HG03442 (cell line): Measurements from ENCODE around the gene C2.

Experiments
- ATAC-seq: cut with Tn5 transposase; IDR thresholded peaks from one replicate; pipeline ENCODE4 v1.9.1; 2021; ENCODE audit warnings: mild to moderate bottlenecking, moderate library complexity; ENCODE audit not compliant: unreplicated experiment

The C2 gene

DNA sequence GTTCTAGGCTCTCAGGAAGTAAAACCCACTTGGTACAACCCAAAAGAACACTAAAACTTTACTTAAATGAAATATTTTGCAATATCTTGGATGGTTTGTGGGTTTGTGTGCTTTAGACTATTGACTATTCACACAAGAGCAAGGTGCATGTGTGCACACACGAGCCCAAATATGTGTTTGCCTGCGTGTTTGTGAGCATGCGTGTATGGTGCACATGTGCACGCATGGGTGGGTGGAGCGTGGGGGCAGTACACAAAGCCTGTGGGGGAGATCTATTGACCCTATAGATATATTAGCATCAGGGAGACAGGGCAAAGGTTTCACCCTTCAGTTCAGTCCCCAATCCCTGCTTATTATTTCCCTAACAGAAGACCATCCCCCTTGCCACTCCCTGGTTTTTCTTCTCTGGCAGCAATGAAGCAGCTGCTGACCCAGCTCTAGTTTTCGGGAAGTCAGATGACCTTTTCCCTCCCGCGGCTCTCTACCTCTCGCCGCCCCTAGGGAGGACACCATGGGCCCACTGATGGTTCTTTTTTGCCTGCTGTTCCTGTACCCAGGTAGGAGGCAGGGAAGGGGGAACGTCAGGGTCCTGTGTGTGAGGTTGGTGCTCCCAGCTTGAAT, at the start of gene C2:
Gene C2, plus strand, starts transcription at position 476 of the 621 bp plus-strand sequence. Its CDS starts 36 bp downstream, at position 512.
- no peak for ATAC-seq

DNA sequence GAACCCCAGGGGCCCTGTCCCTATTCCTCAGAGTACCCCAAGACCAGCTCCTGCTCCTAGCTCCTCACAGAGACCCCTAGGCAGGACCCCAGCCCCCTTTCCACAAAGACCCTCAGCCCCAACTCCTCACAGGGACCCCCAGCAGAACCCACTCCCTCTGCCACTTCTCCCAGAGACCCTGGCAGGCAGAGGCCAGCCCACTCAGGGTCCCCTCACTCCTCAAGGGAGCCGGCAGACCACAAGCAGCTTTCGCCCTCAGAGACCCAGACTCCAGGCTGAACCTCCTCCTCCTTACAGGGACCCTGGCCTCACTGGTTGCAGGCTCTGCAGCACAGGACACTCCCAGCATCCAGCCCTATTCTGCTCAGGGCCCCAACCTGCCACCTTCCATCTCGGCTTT, 49.3 kb upstream of the C2 start:
- ATAC-seq = no peak

DNA sequence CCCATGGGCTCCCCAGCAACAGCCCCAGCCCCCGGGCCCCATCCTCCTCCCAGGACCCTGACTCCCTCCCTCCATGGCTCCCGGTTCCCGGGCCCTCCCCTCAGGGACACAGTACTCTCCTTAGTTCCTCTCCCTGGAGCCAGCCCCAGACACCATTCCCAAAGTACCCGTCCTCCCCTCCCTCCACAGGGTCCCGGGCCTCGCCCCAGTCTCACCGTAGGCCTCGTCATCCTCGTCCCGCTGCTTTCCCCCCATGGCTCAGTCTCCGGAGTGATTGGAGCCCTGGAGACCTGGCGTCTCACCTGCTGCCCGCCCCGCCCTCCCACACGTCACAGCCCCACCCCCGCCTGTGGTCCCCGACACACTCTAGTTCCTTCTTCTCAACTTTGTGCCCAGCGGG, 48.8 kb upstream of the C2 start, which contains the start of gene SLC44A4:
Gene SLC44A4, minus strand, starts transcription at position 272 of the 400 bp plus-strand sequence. Its CDS starts 17 bp downstream, at position 255.
- ATAC-seq = no peak

DNA sequence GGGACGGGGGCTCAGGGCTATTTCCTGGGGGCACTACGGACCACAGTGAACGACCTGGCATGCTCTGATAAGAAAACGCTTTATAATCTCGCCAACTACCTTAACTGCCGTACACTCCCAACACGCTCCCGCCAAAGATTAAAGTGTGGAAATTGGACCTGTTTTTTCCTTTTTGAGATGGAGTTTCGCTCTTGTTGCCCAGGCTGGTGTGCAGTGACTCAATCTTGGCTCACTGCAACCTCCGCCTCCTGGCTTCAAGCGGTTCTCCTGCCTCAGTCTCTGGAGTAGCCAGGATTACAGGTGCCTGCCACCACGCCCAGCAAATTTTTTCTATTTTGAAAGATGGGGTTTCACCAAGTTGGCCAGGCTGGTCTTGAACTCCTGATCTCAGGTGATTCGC, 48.4 kb upstream of the C2 start:
- no peak for ATAC-seq

DNA sequence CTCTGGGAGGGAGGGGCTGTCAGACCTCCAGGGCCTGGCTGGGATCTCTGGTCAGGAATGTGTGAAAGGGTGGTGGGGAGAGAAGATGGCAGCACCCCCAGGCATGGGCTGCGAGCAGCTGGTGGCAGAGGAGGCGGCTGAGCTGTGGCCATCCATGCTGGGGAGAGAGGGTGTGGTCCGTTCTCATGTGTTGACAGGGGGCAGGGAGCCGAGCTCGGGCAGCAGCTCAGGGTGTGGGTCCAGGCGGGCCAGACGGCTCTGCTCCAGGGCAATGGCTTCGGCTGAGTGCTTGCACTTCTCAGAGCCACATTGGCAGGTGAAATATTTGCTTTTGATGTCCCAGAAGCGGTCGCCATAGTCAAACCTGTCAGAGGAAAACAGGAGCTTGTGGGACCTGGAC, 47.6 kb upstream of the C2 start:
- ATAC-seq = no peak

DNA sequence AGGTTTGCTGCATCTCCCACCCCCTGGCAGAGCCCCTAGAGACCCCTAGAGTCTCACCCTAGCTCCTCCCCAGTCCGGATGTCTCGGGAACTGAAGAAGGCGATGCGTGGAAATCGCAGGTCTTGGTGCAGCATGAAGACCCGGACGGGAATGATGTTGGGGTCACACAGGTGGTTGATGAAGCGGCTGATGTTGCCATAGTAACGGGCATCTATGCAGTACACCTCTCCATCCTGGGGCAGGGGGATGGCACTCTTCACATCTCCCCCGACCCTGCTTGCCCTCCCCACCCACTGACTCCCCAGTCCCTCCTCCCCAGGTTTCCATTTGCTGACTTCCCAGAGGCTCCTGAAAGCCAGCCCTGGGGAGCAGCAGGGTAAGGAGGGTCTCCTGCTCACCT, 46.9 kb upstream of the C2 start:
- ATAC-seq = no peak

DNA sequence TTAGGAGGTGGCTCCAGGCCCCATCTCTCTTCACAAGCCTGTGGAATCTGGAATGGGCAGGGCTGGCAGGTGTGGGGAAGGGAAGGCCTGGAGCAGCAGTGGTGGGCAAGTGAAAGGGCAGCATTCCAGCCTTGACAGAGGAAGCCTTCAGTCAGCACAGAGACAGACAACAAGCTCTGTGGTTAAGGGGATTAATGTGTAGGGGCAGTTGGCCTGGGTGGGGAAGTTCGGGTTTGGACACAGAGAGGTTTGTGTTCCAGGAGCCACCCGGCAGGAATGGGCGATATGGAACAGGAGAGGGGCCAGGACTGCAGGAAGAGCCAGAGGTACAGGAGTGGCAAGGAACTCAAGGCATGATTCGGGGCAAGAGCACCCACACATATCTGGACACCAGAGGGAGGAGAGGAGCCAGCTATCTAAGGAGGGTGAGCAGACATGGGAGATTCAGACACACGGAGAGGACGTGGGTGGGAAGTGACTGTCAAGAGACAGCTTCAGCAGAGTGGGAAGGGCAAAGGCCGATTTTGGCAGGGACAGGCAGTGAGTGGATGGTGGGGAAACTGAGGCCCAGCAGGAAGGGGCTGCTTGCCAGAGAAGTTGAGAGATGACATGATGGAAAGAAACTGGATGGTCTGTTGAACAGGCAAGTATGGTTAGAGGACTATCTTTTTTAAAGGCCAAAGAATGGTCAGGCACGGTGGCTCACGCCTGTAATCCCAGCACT, 46.2 kb upstream of the C2 start:
- ATAC-seq = no peak

DNA sequence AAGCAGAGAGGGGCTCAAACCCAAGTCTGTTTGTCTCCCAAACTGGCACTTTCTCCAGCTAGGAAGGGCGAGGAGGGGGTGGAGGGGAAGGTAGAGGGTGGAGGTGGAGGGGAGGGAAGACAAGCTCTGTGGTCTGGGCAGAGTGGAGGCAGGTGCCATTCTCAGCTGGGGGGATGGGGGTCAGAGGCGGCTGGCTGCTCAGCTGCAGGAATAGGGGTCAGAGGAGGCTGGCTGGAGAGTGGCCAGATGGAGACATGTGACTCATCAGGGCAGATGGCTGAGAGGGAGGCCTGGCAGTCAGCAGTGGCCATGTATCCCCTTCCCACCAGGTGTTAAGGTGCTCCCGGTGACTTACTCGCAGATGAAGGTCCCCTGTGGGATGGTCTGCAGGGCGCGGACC, 45.2 kb upstream of the C2 start:
- ATAC-seq = no peak

DNA sequence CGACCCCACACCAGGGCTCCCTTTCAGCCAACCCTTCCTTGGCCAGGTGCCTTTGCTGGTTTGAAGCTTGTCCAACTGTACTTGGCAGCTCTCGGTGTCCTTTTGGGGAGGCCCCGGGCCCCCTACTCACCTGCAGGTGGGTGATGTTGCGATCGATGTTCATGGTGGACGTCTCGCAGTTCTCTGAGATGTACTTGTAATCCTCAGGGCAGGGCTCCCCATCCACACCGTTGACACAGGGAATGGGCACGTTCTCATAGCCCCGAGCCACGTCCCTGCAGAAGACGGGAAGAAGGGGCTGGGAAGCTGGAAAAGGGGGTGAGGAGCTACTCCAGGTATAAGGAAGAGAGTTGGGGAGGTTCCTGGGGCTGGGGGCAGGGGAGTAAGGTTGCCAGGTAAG, 43.8 kb upstream of the C2 start:
- ATAC-seq = no peak

DNA sequence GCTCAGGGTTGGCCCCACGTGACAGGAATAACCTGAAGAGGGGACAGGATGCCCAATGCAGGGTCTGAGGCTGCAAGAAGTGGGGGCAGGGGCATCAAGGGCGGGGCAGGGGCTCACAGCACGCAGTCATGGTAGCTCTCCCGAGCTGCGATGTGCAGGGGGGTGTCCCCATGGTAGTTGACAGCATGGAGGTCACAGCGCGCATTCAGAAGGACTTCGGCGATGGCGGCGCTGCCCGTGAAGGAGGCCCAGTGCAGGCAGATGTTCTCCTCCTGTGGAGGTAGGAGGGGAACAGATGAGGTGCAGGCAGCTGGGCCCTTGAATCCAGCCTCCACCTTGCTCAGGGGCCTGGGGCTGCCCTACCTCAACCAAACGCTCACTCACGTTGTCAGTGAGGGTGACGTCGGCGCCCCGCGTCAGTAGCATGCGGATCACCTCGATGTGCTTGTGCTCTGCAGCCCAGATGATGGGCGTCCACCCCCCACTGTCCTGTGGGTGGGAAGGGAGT, 42.9 kb upstream of the C2 start:
- no peak for ATAC-seq

DNA sequence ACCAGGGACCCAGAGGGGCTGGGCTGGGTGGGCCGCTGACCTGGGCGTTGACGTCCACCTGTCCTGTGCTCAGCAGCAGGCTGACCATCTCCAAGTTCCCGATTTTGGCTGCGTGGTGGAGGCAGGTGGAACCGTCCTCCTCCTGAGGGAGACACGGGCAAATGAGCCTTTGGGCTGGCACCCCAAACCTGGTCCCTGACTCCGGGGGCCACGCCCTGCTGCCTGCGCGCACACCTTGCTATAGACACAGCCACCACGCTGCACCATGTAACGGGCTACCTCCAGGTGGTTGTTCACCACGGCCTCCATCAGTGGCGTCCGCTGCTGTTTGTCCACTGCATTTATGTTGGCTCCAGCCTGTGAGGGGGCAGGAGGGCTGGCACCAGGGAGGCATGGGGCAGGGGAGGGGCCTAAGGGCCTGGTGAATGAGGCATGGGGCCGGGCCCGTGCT, 41.0 kb upstream of the C2 start:
- ATAC-seq = no peak

DNA sequence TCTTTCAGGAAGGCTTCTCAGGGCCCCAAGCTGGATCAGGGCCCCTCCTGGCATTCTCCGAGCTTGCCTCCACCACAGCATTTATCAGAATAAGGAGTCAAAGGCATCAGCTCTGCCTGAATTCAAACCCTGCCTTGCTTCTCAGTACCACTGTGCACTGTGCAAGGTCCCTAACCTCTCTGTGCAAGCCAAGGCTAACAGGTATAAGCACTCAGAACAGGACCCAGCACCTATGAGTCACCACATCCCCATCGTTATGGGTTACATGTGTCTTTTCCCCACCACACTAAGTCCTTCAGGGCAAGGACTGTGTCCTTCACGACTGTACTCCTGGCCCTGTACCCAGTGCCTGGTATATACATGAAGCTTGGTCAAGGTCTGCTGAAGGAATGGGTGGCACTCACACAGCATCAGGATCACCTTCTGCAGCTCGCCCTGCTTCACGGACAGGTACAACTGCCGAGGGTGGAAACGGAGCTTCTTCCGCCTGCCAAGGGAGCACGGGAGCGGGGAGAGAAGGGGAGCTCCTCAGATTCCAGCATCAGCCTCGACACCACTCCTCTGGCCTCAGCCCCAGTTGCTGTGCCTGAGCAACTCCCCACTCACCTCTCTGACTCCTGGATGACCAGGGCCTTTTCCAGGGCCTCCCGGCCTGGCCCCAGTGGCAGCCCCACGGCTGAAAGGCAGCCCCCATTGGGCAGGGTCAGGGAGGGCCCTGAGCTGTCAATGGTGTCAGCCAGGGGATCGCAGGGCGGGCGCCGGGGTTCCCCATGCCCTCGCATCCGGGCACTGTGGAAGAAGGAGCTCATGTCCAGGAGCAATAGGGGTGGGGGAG, 40.1 kb upstream of the C2 start:
- ATAC-seq = no peak

DNA sequence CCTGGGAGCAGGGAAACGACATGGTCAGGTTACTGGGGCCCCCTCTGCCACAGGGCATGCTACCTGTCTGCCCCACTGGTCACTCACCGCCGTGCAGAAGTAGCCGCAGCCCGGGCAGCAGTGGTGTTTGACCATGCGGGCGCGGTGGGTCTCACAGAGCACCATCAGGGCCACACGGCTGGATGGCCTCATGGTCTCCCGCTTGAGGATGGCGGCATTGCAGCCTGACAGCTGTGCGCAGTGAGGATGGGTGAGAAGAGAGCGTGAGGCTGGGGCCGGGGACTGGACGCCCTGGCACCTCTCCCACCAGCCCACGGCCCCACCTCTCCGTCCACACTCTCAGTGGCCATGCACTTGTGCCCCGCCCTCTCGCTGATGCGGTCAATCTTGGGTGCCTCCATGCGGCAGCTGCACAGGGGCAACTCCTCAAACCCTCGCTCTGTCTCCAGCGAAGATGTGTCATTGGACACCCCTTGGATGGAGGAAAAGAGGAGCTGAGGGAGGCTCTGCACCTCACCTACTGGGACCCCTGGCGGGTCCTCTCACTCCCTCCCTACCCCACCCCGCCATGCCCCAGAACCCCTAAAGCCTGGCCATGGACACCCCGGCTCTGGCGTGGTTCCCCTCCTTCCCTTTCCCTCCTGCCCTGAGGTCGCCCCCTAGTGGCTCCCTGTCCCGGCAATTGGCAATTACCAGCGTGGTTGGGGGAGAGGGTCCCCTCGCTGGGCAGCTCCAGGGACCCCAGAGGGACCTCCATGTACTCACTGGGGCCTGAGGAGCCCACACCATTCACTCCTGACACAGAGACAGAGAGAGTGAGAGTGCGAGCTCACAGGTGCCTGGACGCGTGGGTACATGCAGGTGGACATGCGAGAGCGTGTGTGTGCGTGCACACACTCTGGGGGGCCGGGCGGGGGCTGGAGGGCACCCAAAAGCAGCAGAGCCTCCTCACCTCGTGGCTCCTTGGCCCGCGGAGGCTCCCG, 39.0 kb upstream of the C2 start:
- ATAC-seq = no peak

DNA sequence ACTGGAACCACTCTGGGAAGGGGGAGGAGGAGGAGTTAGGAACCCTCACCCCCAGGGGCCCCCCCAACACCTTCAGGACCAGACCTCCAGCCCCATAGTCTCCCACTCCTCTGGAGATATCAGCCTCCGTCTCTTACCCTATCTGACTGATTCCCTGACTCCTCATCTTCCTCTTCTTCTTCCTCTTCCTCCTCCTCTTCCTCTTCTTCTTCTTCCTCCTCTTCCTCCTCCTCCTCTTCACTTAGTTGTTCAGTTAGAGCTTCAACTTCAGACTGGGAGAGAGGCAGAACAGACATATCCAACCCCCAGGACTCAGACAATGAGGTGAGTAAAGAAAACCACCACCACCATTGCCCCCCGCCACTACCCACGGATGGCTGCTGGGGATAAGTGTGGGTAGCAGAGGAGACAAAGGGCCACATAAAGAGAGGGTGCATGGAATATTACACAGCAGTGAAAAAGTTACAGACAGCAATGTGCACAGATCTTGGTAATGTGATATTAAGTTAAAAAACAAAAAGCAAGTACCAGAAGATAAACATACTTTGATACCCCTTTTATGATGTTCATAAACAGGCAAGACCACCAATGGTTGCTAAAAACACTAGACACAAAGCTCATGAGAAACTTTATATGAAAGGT, 38.1 kb upstream of the C2 start:
- no peak for ATAC-seq

DNA sequence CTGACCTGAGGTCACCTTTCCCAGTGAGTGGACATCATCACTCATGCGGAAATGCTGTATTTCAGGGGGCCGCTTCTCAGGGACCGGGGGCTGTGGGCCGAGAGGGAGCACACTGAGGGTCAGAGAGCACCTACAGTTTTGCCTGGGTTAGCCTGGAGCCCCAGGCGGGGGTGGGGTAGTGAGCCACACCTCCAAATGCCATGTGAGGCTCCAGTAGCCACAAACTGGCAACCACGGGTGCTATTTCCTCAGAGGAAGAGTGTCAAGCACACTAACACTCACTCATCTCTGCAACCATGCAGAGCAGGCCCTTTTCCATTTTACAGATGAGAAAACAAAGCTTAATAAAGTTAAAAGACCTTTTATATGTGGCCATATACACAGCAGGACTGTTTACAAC, 34.7 kb upstream of the C2 start:
- no peak for ATAC-seq

DNA sequence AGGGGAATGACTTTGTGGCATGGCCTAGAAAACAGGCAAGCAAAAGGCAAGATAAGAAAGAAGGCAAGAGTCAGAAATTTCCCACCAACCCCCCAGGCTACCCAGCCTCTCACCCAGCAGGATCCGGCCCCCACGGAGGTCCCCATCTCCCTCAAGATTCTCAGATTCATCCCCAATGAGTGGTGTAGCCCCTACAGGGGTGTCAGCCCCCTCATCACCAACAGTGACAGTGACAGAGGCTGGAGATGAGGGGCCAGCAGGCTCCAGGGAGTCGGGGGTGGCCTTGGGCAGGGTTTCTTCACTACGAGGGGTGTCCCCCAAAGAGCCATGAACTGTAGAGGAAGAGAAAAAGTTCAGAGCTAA, 31.0 kb upstream of the C2 start:
- ATAC-seq = no peak

DNA sequence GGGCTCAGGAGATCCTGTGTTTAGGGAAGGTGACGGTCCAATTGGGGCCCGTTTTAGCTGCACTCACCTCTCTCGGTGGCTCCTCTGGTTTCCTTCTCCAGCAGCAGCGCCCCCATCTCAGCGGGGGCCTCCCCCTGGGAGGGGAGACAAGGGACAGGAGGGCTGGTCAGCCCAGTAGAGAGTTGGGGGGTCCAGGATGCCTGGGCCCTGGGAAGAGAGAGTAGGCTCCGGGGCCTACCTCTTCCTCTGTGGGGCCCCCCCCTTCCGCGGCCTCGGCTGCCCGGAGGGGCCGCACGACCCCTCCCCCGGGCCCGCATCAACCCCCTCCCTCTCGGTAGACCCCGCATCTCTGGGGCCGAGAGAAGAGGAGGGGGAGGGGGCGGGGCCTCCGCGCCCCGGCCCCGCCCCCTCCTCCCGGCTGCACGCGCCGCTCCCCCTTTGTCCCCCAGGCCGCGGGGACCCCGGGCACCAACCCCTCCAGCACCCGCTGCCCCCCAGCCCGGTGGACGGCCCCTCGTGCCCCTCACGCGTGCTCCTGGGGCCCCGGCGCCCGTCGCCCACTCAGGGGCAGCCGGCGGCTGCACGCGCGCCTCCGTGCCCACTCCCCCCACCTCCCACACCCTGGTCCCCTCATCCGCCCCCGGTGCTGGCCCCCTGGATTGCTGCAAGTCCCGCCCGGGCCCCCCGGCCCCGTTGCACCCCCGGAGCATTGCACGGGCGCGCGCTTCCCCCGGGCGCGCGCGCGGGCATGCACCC, 30.5 kb upstream of the C2 start:
- ATAC-seq = no peak

DNA sequence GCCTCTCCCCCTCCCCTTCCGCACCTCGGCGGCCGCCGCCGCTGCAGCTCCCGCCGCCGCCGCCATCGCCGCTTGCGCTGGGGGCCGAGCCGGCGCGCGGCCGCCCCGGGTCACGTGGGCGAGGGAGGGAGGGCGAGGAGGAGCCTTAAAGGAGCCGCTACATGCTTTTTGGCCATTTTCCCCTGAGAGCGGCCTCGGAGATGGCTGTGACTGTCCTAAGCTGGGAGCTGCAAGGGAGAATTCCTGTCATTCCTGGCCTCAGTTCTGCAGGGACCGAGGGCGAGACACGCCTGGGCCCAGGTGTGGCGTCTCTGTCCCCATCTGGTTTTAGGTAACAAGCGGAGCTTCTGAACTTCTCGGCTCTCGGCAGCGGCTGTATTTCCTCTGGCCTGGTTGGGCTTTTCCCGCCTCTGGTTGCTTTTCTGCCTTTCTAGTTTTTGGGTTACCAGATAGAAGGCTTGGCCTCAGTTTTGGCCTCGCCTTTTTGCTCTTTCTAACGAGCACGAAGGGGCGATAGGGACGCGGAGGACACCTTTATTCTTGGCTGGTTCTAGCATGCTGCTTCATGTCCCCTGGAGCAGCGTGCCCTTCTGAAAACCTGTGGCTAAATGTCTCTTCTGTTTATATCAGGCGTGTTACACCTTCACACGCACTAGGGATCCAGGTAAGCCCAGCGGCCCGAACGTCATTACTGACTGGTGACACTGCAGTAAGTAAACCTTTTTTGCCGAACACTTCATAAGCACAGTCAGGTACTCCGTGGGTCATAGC, 29.7 kb upstream of the C2 start, which contains the start of gene EHMT2:
Gene EHMT2, minus strand, starts transcription at position 87 of the 771 bp plus-strand sequence. Its CDS starts 21 bp downstream, at position 66.
- ATAC-seq = no peak
